Erythroblast (primary cell): ENCODE data around the gene NOS1AP.

Experiments
- GATA1 ChIP-seq: IDR thresholded peaks from 2 replicates; pipeline ENCODE4 v1.6.1; 2011; ENCODE audit warnings: low read depth, mild to moderate bottlenecking, control low read depth, low read length, moderate library complexity
- POLR2A ChIP-seq: IDR thresholded peaks from 2 replicates; pipeline ENCODE4 v1.6.1; 2011; ENCODE audit warnings: mild to moderate bottlenecking, low read length

- no peak for TF ChIP-seq POLR2A
- TF ChIP-seq GATA1, result no peak
Measured at GRCh38 chr1:162189345-162189744, 119.9 kb downstream of the NOS1AP start.
